ENCODE results near the gene DCP1B.

DCP1B gene

DNA sequence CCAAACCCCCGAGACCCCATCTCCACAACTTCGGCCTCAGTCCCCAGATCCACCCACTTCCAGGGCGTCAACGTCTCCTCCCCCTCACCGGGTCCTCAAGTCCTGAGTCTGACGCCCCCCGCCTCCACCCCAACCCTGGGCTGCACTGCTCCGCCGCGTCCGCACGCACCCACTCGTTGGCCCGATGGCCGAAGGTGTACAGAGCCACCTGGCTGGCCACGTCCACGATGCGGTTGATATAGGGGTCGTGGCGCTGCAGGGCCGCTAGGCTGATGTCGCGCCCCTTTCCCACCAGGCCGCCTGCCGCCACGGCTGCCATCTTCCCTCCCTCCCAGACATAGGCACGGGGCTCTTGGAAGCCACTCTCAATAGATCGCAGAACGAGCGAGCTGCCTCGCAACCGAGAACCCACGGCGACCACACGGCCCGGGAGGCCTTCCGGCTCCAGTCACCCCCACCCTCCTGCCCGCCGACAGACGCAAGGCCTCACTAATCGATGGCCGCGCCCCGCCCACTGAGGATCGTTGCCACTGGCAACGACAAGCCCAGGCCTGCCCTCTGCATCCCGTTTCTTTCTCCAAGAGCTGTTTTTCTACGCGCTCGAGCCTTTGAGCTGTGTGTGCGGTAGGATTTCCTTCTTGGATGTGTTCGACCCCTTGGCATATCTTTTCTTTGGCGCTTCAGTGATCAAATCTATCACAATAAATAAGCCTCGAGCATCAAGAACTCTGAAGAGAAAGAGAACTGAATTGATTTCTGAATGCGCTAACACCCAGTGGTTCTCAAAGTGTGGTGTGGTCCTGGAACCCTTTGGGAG is at the start of gene DCP1B:
TSS of gene DCP1B (minus strand) at position 345 of the 817 bp plus-strand sequence. CDS start at position 319, 26 bp downstream.
- DNase-seq, result peak; percentile 98

DNA sequence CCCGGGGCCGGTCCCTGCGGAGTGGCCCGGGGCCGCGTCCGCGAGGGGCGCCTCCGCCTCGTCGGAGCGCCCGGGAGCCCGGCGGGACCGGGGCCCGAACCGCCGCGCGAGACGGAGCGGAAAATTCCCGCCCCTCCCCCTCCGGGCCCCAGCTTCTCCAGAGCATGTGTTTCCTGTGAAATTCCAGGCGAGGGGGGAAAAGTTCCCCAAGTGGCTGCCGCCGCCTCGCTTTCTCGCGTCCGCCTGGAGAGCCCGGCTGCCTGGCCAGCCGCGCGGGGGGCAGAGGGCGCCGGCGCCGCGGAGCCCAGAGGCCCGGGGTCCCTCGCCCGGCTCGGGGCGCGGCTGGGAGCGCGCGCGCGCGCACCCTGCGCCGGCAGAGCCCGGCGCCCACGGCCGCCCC is 49.4 kb upstream of the DCP1B start:
- DNase-seq, result no peak

DNA sequence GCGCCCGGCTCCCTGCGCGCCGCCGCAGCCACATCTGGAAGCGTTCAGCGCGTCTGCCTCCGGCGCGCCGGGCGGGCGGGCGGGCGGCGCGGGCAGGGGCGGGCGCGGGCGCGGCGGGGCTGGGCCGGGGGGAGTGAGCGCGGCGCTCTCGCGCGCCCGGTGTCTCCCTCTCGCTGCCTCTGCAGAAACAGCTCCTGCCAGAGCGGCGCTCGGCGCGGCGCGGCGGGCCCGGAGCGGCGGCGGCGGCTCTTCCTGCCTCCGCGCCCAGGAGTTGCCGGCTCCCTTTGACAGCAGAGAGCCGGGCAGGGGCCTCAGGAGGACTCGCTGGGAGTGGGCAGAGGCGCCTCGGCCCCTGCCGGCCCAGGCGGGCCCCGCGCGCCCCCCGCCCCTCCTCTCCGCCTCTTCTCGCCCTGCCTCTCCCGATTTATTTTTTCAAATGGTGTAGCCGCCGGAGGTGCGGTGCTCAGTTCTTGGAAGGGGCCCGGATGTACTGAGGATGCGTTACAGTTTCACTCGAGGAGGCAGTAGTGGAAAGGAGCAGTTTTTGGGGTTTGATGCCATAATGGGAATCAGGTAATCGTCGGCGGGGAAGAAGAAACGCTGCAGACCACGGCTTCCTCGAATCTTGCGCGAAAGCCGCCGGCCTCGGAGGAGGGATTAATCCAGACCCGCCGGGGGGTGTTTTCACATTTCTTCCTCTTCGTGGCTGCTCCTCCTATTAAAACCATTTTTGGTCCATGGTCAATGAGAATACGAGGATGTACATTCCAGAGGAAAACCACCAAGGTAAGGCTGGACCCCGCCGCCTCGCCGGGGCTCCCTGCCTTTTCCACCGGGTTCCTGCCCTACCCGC is 48.8 kb upstream of the DCP1B start, which contains the start of gene CACNA1C:
TSS of gene CACNA1C (plus strand) at position 162 of the 853 bp plus-strand sequence. CDS start at position 738, 576 bp downstream.
- peak; percentile 45 for DNase-seq

DNA sequence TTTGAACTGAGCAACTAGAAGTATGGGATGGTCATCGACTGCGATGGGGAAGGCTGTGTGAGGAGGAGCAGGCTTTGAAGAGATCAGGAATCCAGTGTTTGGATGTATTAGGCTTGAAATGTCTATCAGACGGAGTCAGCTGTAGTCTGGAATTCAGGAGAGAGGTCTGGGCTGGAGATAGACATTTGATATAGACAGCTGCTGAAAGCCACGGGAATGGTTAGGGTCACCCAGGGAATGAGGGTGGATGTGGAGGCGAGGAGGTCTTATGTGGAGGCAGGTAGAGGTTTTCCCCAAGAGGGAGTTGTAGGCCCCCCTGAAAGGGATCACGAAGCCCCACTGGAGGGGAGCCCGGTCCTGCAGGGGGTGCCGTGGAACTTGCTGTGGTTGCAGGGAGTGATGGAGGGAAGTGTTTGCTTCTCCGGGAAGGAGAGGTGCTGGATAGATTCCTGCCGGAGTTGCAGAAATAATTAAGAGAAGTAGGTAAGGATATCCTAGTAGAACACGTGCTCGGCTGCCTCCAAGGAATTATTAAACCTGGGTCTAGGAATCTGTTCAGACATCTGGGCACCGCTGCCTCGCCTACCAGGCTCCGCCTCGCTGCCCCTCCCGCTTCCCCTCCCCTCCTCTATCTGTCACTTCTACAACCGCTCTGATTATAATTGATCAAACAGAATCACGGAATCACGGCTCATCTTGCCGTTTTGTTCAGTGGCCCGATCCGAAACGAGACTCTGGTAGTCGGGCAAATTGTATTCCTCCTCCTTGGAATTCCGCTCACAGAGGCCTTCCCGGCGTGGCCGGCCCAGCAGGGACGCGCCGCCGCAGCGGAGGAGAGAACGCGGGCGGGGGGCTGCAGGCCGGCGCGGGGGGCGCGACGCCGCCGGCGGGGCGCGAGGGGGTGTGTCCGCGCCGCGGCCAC is 47.7 kb upstream of the DCP1B start:
- DNase-seq, result no peak

GRCh38 chr12:2049604-2050540 is 45.6 kb upstream of the DCP1B start:
- DNase-seq, result no peak

DNA sequence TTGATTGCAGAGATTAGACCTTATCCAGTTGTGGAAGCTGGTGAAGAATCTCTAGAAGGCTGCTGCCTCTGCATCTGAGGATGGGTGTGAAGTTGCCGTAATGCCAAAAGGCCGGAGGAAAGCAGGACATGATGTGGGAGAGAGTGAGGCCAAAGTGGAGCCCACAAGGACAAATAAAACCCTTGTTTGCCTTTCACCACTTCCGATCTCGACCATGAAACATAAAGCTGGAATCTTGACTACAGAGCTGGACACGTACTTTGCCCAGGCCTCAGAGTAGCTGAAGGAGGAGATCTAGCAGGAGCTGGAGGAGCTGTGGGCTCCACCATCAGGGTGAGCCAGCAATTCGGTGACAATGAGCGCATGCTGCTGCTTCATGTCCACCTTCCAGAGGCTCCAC is 43.5 kb upstream of the DCP1B start:
- DNase-seq, result no peak

DNA sequence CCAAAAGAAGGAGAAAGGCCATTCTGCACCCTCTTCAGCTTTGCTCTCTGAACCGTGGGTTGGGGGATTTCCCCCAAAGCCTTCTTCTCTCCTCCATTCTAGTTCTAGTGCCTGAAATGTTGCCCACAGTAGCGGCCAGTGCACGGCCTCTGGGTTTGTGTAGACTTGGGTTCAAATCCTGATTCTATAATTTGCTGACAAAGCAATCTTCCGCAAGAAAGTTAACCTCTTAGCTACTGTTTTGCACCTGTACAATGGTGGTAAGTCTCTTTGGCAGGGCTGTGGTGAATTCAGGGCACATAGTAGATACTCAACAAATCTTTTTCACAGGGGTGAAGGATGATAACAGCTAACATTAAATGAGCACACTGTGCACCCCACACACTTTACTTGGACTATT is 42.7 kb upstream of the DCP1B start:
- DNase-seq, result no peak

GRCh38 chr12:2044165-2044564 is 39.9 kb upstream of the DCP1B start:
- DNase-seq, result no peak

DNA sequence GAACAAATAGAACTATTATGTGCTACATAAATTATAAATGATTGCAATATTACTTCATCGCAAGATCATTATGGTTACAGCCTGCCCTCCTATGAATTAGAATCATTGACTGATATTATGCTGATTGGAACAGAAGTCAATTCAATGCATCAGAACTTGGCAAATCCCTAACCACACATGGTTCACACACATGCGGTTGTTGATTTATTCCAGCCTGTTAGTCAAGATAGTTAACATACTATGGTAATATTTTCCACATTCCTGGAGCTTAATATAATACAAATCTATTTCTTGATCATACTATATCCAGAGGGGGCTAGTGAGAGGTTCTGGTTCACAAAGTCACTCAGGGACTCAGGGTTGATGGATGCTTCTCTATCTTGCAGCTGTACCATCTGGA is 38.8 kb upstream of the DCP1B start:
- DNase-seq, result no peak

DNA sequence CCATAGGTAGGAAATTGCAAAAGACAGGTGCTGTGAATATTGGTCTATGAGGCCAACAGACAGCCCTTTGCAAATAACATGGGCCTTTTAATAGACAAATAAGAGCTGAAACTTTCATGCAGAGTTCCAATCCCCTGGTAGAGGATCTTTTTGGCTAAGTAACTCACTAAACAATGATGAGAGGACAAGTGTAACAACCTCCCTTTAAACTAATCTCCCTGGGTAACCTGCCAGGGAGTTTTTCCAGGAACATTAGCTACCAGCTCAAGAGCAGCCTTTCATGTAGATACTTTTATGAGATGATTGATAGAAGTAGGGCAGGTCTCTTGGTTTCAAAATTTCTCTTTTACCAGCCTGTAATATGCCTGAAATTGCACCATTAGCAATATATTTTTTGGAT is 34.8 kb upstream of the DCP1B start:
- no peak for DNase-seq

DNA sequence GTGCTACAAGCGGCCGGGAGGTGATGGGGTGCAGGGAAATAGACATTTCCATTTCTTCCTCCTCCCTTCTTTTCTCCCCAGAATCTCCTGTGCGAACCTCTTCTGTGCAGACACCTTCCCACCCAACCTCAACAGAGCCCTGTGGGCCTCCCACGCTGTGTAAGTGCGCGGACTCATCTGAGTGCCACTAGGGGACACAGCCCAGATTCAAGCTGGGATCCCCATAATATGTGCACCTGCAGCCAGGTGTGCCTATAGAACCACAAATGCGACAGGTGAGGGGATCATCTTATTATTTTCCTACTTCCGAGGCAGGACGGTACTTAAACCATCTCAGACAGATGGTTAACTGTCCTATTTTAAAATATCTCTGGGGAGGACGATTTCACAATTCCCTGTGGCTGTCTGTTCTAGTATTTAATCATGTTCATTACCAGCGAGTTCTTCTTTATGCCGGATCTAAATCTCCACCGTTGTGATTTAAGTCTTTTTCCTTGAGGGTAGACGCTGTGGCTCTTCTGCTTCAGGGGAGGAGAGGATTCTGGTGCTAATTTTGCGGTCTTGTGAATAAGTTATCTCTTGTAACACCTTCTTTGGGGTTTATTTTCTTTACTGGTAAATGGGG is 31.3 kb upstream of the DCP1B start:
- DNase-seq, result no peak

DNA sequence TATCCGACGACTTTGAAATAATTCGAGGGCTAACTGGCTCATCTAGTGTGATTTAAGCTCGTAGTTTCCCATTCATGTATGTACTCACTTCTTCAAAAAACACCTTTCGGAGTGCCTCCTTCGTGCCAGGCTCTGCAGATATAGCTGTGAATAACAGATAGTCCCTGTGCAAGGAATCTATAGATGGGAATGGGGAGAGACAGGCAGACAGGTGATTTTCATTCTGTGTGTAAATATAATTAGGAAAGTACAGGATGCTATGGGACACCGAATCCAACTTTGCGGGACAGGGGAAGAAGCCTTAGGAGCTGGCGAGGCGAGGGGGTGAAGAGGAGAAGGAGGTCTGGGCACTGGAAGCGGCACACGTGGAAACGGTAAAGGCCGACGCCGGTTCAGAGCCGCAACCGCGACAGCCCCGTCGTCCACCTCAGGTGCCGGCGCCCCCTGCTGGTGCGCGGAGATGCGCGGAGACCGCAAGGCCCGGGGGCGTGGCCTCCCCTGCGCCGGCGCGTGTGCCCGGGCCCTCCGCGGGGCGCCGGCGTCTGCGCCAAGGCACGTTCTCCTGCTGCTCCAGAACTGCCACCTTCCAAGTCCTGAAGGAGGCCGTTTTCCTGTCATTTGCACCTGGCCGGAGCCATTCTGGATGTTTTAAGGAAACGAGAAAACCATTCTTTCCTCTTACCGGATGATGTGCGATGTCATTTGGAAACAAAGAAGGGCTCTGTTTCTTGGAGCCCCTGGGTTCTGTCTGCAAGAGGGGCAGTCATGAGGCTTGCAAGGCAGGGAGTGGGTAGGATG is 30.6 kb upstream of the DCP1B start:
- DNase-seq, result peak; percentile 93

GRCh38 chr12:2032506-2032905 is 28.2 kb upstream of the DCP1B start:
- no peak for DNase-seq

- DNase-seq, result no peak
Observed at GRCh38 chr12:2029851-2030250, 25.6 kb upstream of the DCP1B start.

DNA sequence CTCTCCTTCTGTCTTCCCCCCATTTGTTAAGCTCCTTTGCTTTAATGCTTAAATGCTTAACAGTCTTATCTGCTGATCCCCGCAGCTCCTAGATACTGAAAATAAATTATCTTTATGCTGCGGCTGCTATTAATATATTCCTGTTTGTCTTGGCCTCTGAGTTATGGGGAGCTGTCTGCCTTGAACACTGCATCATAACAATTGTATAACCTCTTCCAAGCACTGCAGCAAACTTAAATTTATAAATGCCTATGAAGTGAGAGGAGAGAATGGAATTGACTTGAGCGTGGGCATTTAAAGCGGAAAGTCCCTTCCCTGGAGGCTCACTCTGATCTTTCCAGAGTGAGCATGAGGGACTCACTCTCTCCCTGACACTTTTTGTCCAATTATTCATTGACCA is 23.1 kb upstream of the DCP1B start:
- DNase-seq, result no peak

GRCh38 chr12:2023365-2023764 is 19.1 kb upstream of the DCP1B start:
- no peak for DNase-seq

- DNase-seq, result no peak
Observed at GRCh38 chr12:2020511-2020910, 16.3 kb upstream of the DCP1B start.

DNA sequence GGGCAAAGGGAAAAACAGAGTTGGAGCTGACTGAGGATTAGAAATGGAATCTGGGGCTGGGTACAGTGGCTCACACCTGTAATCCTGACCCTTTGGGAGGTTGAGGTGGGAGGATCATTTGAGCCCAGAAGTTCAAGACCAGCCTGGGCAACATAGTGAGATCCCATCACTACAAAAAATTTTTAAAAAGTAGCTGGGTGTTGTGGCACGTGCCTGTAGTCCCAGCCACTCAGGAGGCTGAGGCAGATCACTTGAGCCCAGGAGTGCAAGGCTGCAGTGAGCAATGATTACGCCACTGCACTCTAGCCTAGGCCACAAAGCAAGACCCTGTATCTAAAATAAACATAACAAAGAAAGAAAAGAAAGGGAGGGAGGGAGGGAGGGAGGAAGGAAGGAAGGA is 14.9 kb upstream of the DCP1B start:
- DNase-seq, result no peak

DNA sequence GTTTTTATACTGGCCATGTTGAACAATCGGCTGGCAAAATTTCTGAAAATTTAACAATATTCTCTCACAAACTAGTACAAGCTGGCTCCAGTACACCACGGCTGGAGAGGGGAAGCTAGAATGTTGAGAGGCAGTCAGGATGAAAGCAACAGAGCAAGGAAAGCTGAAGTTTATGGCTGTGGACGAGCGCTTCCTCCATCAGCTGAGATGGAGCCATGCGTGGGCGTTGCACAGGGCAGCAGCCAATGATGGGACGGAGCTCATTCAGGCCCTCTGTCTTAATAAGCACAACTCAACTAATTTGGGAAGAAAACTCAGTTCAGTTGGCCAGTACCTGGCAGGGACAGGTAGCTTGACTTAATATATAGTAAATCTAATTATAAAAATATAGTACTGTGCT is 14.1 kb upstream of the DCP1B start:
- DNase-seq, result no peak
